HG03060 (cell line): ENCODE data around the gene IQGAP1.
A peak's percentile ranks its signal among the peaks of the same experiment; 100 is the strongest.
"Not testable (repeated sequence)": the region's sequence is repeated elsewhere in the genome, so short reads cannot be mapped to it uniquely, and the experiment has no call there.

Source experiments
- ATAC-seq: cut with Tn5 transposase; IDR thresholded peaks from one replicate; pipeline ENCODE4 v1.9.1; 2021; ENCODE audit warnings: low read depth, moderate number of reproducible peaks; ENCODE audit not compliant: unreplicated experiment

Gene IQGAP1

GRCh38 chr15:90407336-90407735 lies 19.3 kb downstream of the IQGAP1 start:
- ATAC-seq = no peak

DNA sequence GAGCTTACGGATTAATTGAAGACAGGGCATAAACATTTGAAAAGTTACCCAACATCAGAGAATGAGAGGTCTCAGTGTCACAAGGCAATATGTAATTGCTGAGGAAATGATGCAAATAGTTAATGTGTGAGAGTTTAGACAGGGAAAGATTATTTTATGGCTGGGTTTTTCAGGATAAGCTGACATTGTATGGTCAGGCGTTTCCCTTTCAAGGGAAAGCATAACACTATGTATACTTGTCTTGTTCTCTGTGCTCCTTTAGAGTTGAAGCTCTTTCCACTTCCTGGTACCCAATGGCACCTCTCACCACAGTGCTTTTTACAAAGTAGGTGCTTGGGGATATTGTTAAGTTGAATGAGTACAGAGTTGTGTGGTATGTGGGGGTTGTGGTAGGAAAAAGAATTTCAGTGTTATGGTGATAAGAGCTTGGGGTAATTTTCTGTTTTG lies 19.9 kb downstream of the IQGAP1 start:
- ATAC-seq = no peak

- no peak for ATAC-seq
Observed at GRCh38 chr15:90408657-90409056, 20.6 kb downstream of the IQGAP1 start.

- not testable (repeated sequence) for ATAC-seq
Observed at GRCh38 chr15:90409587-90409986, 21.5 kb downstream of the IQGAP1 start.

DNA sequence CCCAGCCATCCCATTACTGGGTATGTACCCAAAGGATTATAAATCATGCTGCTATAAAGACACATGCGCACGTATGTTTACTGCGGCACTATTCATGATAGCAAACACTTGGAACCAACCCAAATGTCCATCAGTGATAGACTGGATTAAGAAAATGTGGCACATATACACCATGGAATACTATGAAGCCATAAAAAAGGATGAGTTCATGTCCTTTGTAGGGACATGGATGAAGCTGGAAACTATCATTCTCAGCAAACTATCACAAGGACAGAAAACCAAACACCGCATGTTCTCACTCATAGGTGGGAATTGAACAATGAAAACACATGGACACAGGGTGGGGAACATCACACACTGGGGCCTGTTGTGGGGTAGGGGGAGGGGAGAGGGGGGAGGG lies 22.3 kb downstream of the IQGAP1 start:
- not testable (repeated sequence) for ATAC-seq

GRCh38 chr15:90411176-90411575 lies 23.1 kb downstream of the IQGAP1 start:
- ATAC-seq = no peak

DNA sequence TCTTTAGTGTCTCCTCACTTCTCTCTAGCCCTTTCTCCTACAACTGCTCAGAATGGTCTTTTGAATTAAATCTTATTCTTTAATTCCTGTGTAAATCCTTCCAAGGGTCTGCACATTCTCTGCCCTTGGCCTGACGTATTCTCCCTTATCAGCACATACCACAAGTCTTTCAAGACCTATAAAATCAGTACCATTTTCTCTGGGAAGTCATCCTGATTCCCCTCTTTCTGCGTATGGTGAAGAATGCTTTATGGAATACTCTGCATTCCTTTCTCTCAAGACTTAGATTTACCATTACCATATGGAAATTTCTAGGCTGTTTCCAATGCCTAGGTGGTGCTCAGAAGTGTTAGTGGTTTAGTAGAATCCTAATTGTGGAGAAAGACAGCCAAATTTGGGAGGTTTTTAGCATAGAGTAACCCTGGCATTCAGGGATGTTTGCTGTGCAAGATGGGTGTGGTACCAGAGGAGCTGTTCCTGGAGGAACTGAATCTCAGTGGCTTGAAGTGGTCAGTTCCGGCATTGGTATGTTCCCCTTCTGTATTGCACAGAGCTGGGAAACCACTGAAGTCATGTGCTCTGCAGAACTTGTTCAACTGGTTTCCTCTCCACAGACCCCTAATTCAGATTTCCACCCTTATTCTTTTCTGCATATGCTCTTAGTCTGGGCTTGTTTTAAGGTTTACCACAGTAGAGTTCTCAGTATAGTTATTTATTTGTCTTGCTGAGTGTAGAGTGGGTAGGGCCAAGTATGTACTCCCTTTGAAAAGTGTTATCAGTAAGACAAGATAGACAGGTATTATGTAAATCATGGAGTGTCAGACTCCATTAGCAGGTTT lies 24.5 kb downstream of the IQGAP1 start:
- ATAC-seq = peak; percentile 62

- ATAC-seq = no peak
Observed at GRCh38 chr15:90413411-90414379, 25.7 kb downstream of the IQGAP1 start.

GRCh38 chr15:90414408-90415028 lies 26.5 kb downstream of the IQGAP1 start:
- ATAC-seq = no peak

DNA sequence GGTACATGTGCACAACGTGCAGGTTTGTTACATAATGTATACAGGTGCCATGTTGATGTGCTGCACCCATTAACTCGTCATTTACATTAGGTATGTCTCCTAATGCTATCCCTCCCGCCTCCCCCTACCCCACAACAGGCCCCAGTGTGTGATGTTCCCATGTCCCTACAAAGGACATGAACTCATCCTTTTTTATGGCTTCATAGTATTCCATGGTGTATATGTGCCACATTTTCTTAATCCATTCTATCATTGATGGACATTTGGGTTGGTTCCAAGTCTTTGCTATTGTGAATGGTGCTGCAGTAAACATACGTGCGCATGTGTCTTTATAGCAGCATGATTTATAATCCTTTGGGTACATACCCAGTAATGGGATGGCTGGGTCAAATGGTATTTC lies 28.0 kb downstream of the IQGAP1 start:
- ATAC-seq = not testable (repeated sequence)

- no peak for ATAC-seq
Observed at GRCh38 chr15:90418627-90419026, 30.6 kb downstream of the IQGAP1 start.

DNA sequence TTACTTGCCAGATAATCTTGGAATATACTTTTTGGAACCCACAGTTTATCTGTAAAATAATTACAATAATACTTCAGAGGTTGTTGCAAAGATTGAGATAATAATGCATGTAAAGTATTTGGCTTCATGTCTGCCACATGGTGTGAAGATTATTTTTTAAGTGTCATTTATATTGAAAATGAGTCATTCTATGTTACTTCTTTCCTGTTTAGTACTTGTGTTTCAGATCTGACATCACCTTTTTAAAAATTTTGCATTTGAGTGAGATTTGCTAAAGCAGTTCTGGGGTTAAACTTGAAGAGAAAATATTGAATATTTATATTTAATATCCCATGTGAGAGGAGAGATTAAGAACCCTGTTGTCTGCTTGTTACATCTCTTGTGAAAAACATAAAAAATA lies 31.2 kb downstream of the IQGAP1 start:
- no peak for ATAC-seq

DNA sequence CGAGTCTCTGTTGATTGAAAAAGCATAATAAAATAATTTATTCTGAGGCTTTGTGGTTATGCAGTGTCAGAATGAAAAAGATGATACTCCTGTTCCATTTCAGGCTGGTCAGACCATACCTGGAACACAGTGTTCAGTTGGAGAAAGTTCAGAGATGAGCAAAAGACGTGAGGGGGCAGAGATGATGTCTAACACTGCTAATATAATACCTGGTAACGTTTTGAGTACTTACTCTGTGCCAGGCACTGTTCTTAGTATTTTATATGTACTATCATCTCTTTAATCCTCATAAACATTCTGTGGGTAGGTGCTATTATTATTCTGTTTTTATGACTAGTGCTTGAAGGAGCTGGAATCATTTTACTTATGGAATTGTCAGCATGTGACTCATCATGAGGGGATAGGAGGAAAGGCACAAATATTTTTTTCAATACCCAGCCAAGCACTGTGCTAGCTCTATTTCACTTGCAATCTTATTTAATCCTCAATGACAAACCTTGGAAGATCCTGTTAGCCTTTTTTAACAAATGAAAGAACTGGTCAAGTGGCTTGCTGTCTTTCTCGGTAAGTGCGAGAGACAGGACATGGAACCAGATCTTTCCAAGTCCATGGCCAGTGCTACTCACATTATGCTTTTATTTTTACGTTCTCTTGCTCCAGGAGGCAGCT lies 31.8 kb downstream of the IQGAP1 start:
- ATAC-seq = no peak

DNA sequence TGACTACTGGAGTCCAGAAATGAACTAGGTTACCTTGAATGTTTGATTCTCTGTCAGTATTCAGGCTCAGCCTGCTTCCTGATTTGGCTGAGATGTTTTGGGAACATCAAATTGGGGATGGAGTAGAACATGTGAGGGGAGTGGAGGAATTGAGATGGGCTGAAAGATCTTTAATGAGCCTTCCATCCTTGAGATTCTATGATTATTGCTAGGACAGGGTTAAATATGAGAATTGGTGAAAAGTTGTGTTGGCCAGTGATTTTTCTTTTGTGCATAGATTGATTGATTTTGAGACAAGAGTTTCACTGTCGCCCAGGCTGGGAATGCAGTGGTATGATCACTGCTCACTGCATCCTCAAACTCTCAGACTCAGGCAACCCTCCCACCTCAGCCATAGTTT lies 32.4 kb downstream of the IQGAP1 start:
- ATAC-seq = no peak

GRCh38 chr15:90421527-90421926 lies 33.5 kb downstream of the IQGAP1 start:
- no peak for ATAC-seq

DNA sequence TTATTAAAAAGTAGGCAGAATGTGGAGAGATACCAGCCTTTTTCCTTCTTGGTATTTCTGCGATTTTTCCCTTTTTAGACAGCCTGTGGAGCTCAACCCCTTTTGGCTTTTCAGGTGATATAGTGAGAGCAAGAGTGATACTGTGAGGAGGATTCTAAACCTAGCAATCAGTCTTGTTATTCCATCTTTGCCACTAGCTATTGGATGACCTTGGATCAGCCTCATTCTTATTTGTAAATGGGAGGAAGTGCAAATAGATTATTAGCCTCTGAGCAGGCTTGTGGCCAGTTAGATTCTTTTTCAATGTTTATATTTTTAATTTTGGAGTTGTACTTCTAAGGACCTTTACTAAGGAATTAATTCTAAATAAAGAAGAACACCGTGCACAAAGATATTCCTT lies 34.0 kb downstream of the IQGAP1 start:
- no peak for ATAC-seq

DNA sequence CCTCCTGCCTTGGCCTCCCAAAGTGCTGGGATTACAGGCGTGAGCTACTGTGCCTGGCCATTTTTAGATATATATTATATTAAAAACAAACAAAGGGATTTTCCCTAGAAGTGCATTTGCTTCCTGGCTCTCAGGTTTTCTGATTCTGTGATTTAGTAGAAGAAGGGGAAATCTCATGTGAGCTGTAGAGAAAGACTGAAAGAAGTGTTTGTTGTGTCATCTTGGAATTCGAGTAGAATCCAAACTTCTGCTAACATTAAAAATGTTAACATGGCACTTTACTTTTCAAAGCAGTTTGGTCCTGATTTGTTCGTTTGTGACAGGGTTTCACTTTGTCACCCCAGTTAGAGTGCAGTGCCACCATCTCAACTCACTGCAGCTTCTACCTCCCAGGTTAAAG lies 34.9 kb downstream of the IQGAP1 start:
- ATAC-seq = no peak

- ATAC-seq = no peak
Observed at GRCh38 chr15:90423801-90424319, 35.8 kb downstream of the IQGAP1 start.

GRCh38 chr15:90425726-90426346 lies 37.8 kb downstream of the IQGAP1 start:
- ATAC-seq = no peak

GRCh38 chr15:90427185-90427584 lies 39.1 kb downstream of the IQGAP1 start:
- ATAC-seq = no peak
